HG02763 (cell line): ENCODE results near the gene NTNG1.

ENCODE experiments used
- ATAC-seq: cut with Tn5 transposase; IDR thresholded peaks from one replicate; pipeline ENCODE4 v1.9.1; 2021; ENCODE audit warnings: mild to moderate bottlenecking, moderate library complexity; ENCODE audit not compliant: unreplicated experiment

The NTNG1 gene

DNA sequence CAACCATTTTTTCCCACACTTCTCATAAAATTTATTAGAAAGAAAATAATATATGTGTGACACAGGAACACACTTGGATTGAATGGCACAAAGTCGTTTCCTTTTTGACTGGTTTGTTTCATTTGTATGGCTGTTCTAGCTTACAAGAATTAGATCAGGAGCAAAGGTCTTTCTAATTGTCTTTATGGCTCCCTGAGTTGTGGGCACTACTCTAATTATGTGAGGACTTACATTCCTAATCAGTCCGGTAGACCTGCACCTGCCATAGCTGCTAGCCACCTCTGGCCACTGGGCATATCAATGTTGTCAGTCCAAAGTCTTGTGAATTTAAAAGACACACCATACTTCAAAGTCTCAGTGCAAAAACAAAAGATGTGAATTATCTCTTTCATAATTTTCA, 346.7 kb downstream of the NTNG1 start:
- no peak for ATAC-seq

GRCh38 chr1:107491582-107491981, 350.7 kb downstream of the NTNG1 start:
- ATAC-seq, result no peak

- no peak for ATAC-seq
These were observed 352.4 kb downstream of the NTNG1 start for GRCh38 chr1:107493111-107493716.

DNA sequence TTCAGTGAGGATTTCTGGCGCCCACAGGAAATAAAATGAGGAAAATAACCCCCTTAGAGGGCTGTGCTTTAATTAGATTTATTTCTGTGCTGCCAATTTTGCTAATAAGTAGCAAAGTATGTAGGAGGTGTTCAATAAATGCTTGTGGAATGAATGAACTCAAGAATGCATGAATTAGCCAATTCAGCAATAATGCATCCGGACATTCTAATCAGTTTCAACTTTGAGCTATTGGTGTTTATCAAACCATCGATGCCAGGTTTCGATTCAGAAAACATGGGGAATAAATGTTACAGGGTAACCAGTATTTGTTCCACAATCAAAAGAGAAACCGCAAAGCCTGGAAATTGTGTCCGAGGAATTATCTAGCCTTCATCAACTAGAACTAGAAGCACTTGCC, 353.2 kb downstream of the NTNG1 start:
- ATAC-seq, result no peak

DNA sequence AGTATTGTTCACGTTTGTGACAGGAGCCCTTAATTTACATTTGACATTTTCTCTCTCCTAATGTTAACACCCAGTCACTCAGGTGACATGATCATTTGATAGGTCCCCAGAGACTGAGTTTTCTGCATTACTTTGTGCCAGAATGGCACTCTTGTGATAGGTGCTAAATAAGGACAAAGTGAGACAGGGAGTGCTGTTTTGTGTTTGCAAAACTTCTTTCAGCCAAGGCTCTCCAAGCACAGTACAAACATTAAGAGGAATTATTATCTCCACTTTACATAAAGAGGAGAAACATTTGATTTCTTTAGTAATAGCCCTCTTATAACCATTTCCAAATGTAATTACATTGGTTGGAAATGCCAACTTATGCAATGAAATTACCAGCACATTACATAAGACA, 355.2 kb downstream of the NTNG1 start:
- ATAC-seq, result no peak

- ATAC-seq, result peak; percentile 98
These were observed 358.4 kb downstream of the NTNG1 start for GRCh38 chr1:107499139-107499744.

DNA sequence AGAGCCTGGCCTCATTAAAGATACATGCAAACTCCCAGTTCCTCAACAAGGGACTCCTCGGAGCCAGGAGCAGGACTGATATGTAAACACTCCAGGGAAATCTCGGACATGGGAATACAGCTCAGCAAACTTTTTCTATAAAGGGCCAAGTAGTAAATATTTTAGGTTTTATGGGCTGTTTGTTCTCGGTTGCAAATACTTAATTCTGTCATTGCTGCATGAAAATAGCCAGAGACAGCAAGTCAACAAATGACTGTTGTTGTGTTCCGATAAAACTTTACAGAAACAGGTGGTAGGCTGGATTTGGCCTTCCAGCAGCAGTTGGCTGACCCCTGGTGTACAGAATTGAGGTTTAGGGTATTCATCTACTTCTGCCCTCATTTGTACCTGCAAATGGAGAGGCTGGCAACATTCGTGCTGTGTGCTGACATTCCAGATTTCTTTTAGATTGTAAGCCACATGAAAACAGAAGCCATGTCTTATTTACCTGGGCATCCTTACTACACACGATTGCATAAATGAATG, 360.3 kb downstream of the NTNG1 start:
- no peak for ATAC-seq

GRCh38 chr1:107510347-107510746, 369.5 kb downstream of the NTNG1 start:
- no peak for ATAC-seq

DNA sequence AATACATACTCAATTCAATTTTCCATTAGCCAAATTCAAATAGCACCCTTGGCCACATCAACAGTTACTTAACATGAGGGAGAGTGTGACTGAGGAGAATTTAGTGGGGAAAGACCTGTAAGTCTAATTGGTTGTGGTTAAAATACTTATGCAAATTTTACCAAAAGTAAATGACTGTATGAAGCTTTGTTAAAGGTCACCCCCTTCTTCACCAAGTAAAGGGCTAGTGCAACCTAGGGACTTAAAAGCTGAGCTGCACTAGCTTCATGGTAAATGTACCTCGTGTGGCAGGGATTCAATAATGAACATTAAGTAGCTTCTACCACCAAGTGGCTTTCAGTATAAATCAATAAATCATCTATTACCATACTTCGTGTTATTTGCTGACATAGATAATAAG, 372.0 kb downstream of the NTNG1 start:
- ATAC-seq, result no peak

GRCh38 chr1:107514841-107515240, 374.0 kb downstream of the NTNG1 start:
- no peak for ATAC-seq

DNA sequence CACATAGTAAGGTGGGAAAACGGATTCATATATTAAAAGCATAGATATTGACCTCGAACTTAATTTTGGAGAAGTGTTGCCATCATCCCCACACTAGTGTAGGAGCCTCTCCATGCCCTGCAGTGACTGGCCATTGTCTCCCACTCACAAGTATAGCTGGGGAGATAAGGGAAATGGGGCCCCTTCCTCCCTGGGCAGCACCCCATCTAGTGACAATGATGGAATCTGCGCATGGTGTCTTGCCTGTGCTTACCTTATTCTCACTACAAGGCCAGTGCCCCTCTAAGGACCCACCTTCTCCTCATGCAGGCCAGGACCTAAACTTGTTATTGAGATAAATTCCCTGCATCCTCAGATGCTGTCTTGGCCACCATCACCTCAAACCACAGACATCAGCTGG, 374.9 kb downstream of the NTNG1 start:
- no peak for ATAC-seq

DNA sequence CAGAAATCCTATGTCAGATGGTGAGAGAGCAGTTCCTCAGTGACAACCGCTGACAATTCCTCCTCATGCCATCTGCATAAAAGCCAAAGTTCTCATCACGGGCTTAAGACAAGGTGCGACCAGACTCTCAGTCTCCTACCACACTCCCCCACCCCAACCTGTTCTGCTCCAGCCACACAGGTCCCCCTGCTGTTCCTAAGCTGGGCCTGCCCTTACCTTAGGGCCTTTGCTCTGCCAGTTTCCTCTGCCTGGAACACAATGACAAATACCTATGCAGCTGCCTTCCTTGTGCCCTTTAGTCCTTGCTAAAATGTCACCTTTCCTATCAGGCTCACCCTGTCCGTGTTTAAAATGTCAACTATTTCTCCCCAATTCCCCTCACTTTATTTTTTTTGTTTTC, 382.2 kb downstream of the NTNG1 start:
- ATAC-seq, result no peak

DNA sequence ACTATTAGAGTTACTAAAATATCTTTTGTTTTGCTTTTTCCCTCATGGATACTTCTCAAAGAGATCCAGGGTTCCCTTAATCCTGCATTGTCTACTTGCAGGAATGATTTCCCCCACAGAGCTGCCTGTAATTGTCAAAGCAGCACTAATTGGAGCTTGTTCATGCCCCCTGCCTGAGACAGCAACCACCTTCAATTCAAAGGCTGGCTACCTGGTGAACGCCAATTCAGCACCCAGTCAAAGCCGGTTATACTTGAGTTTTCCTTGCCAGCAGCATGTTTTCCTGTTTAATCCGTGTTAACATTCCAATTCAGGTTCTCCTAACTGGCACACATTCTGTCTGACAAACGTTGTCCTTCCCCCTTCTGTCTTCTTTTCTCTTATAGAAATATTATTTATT, 382.9 kb downstream of the NTNG1 start:
- ATAC-seq, result no peak

- ATAC-seq, result no peak
These were observed 383.5 kb downstream of the NTNG1 start for GRCh38 chr1:107524301-107524700.

DNA sequence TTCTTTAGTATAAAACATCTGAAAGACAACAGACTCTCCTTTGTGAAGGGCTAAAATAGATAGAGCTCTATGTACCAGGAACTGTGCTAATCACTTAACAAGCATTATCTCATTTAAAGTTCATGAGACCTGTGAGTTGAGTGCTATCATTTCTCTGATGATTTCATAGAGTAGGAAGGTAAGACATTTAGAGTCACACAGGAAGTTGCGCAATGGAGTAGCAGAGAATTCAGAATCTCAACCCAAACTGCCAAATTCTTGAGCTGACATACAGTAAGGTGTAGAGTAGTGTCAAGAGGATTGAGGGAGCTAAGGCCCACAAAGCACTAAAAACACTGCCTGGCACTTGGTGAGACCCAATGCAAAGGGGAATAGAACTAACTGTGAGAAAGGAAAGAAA, 384.3 kb downstream of the NTNG1 start:
- ATAC-seq, result no peak

DNA sequence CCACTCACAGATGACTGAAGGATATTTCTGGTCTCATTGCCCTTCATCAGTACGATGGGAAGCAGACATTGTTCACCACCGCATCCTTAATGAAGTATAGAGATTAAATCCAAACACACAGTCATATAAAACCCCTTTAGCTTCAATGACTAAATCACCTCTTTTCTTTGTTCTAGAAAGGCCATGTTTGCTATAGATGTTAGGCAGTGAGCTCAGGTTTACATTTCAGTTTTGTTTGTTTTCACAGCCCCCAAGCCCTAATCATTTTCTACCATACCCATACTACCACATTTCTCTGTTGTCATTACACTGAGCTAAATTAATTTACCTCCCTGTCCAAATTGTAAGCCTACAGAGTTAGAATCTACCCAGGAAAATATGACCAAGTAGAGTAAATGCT, 385.1 kb downstream of the NTNG1 start:
- ATAC-seq, result no peak

GRCh38 chr1:107526524-107527198, 385.8 kb downstream of the NTNG1 start:
- no peak for ATAC-seq

DNA sequence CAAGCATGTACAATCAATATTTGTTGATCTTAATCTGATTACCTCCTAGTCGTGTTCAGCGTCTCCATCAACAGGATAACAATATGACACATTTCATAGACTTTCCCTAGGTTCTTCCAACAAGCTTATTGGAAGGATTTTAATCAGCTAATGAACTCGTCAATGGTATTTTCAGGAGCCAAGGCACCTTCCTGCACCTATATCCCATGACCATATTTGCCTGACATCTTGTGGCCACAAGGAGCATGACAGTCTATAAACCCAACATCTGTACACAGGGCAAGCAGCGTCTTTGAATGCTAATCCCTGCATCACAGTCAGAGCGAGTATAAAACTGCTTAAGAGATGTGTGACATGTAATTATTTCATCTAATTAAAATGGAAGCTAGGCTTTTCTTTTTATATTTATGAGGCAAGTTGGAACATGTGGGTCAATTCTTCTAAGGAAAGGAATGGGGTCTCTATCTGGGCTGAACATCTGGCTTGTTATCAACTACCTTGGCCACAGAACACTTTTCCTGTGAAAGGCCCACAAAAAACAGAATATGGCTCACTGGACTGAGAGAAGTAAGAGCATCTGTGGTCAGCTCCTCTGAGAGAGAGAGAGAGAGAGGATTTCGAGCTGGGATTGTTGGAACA, 388.8 kb downstream of the NTNG1 start:
- ATAC-seq, result peak; percentile 96

DNA sequence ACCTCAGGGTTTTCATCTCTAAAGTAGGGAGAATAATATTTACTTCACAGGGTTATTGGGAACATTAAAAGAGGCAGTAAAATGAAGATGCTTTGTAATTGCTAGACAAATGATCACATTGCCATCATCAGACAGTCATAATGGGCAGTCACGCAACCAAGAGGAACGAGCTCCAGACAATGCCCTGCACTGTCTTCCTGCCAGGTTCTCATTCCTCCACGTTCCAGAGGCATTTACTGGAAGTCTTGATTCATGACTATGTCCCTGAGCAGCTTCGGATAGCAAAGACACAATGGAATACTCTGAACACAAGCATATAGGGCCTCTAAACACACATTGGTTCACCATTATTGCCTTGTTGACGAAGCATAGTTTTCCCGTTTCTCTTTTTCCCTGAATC, 389.7 kb downstream of the NTNG1 start:
- no peak for ATAC-seq

- ATAC-seq, result no peak
These were observed 390.4 kb downstream of the NTNG1 start for GRCh38 chr1:107531065-107531908.

DNA sequence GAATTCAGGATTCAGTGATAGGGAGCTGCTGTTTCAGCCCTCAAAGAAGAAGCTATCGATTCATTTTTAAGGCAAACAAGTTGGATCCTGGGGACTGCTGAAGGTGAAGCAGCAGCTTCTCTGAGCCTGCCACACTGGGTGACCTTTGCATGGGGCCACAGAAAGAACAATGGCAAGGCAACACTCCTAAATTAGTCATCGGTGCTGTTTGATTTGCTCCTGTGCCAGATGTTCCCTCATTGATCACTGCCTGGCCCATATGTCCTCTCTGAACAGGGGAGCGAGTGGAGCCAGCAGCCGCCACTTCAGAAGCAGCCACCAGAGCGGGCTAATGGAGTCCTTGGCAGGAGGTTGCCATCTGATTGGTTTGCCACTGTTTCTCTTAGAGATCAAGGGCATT, 391.5 kb downstream of the NTNG1 start:
- no peak for ATAC-seq
